Measurements from ENCODE around the gene VSX1.

The VSX1 gene

DNA sequence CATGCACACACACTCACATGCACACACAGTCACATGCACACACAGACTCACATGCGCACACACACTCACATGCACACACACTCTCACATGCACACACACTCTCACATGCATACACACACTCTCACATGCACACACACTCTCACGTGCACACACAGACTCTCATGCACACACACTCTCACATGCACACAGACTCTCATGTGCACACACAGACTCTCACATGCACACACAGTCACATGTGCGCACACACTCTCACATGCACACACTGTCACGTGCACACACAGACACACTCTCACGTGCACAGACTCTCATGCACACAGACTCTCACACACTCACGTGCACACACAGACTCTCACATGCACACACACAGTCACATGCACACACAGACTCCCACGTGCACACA lies 36.6 kb upstream of the VSX1 start:
- Histone ChIP-seq H3K27ac (ENCODE audit: low read depth, low read length) (no peak overlapping the region), H3K9me3 (ENCODE audit: control insufficient read depth in 5 of 5, low read length in 5 of 5) (peaks cover 0 to 3% (median 0%) of the 10 kb centered on the region in 5 donors), H3K4me3 (ENCODE audit: low read depth in 1 of 5, low read length in 5 of 5) (no peak overlapping the region), H3K36me3 (ENCODE audit: control insufficient read depth in 5 of 5, insufficient read depth in 5 of 5, low read length in 5 of 5) (no peaks in the 10 kb centered on the region), H3K4me1 (ENCODE audit: control insufficient read depth in 5 of 5, insufficient read depth in 5 of 5, low read length in 5 of 5) (peaks cover 0 to 4% (median 0%) of the 10 kb centered on the region in 5 donors), H3K9ac (ENCODE audit: low read length in 5 of 5) (no peak overlapping the region), H3K27me3 (ENCODE audit: control insufficient read depth in 5 of 5, insufficient read depth in 4 of 5, low read length in 5 of 5) (peaks cover 0 to 7% (median 0%) of the 10 kb centered on the region in 5 donors)

DNA sequence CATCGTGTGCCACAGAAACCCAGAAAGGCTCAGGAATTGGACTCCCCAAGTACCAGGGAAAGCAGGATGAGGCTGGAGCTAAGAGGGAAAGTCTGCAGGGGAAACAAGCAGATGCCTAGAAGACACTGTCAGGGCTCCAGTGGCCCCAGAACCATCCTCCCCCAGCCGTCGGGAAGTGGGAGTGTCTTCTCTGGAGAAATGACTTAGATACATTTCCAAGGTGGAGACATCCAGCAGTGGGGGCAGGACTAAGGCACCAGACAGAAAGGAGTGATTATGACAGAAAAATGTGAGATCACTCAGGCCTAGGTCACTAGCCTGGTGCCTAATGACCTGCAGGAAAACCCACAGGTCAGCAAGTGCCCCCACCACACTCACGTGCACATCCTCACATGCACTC lies 36.0 kb upstream of the VSX1 start:
- peaks cover 0 to 3% (median 0%) of the 10 kb centered on the region in 5 donors for H3K9me3 ChIP-seq (ENCODE audit: control insufficient read depth in 5 of 5, low read length in 5 of 5)
- no peak overlapping the region for H3K4me3 ChIP-seq (ENCODE audit: low read depth in 1 of 5, low read length in 5 of 5)
- H3K27me3 ChIP-seq (ENCODE audit: control insufficient read depth in 5 of 5, insufficient read depth in 4 of 5, low read length in 5 of 5), result peaks cover 0 to 7% (median 0%) of the 10 kb centered on the region in 5 donors
- no peaks in the 10 kb centered on the region for H3K36me3 ChIP-seq (ENCODE audit: control insufficient read depth in 5 of 5, insufficient read depth in 5 of 5, low read length in 5 of 5)
- peaks cover 0 to 4% (median 0%) of the 10 kb centered on the region in 5 donors for H3K4me1 ChIP-seq (ENCODE audit: control insufficient read depth in 5 of 5, insufficient read depth in 5 of 5, low read length in 5 of 5)
- no peak overlapping the region for H3K9ac ChIP-seq (ENCODE audit: low read length in 5 of 5)
- H3K27ac ChIP-seq (ENCODE audit: low read depth, low read length), result no peak overlapping the region

- Histone ChIP-seq H3K27ac (ENCODE audit: low read depth, low read length) (no peak overlapping the region), H3K9ac (ENCODE audit: low read length in 5 of 5) (no peak overlapping the region), H3K27me3 (ENCODE audit: control insufficient read depth in 5 of 5, insufficient read depth in 4 of 5, low read length in 5 of 5) (peaks cover 0 to 7% (median 0%) of the 10 kb centered on the region in 5 donors), H3K36me3 (ENCODE audit: control insufficient read depth in 5 of 5, insufficient read depth in 5 of 5, low read length in 5 of 5) (no peaks in the 10 kb centered on the region), H3K4me1 (ENCODE audit: control insufficient read depth in 5 of 5, insufficient read depth in 5 of 5, low read length in 5 of 5) (peaks cover 0 to 4% (median 0%) of the 10 kb centered on the region in 5 donors), H3K4me3 (ENCODE audit: low read depth in 1 of 5, low read length in 5 of 5) (no peak overlapping the region), H3K9me3 (ENCODE audit: control insufficient read depth in 5 of 5, low read length in 5 of 5) (peaks cover 0 to 3% (median 0%) of the 10 kb centered on the region in 5 donors)
Observed at GRCh38 chr20:25116739-25117458, 35.0 kb upstream of the VSX1 start.

GRCh38 chr20:25103526-25103925 lies 21.6 kb upstream of the VSX1 start:
- no peaks in the 10 kb centered on the region for H3K9me3 ChIP-seq (ENCODE audit: control insufficient read depth in 5 of 5, low read length in 5 of 5)
- no peak overlapping the region for H3K9ac ChIP-seq (ENCODE audit: low read length in 5 of 5)
- peaks cover 3 to 11% (median 5%) of the 10 kb centered on the region in 5 donors for H3K27me3 ChIP-seq (ENCODE audit: control insufficient read depth in 5 of 5, insufficient read depth in 4 of 5, low read length in 5 of 5)
- H3K4me3 ChIP-seq (ENCODE audit: low read depth in 1 of 5, low read length in 5 of 5), result no peak overlapping the region
- H3K36me3 ChIP-seq (ENCODE audit: control insufficient read depth in 5 of 5, insufficient read depth in 5 of 5, low read length in 5 of 5), result no peaks in the 10 kb centered on the region
- H3K27ac ChIP-seq (ENCODE audit: low read depth, low read length), result no peak overlapping the region
- H3K4me1 ChIP-seq (ENCODE audit: control insufficient read depth in 5 of 5, insufficient read depth in 5 of 5, low read length in 5 of 5), result no peaks in the 10 kb centered on the region

DNA sequence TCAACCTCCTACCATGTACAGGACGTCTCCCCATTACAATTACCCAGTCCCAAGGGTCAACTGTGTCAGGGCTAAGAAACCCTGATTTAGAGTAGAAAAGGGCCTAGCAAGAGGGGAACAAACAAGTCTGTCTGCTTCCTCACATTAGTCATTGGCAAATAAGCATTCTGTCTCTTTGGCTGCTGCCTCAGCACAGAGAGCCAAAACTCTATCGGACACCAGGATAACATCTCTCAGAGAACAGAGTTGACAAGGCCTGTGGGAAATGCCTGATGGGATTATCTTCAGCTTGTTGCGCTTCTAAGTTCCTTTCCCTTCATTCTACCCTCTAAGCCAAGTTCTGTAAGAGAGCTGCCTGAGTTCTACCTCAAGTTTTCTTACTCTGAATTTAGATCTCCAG lies 19.0 kb upstream of the VSX1 start:
- Histone ChIP-seq H3K27me3 (ENCODE audit: control insufficient read depth in 5 of 5, insufficient read depth in 4 of 5, low read length in 5 of 5) (peaks cover 3 to 11% (median 5%) of the 10 kb centered on the region in 5 donors), H3K4me1 (ENCODE audit: control insufficient read depth in 5 of 5, insufficient read depth in 5 of 5, low read length in 5 of 5) (no peaks in the 10 kb centered on the region), H3K36me3 (ENCODE audit: control insufficient read depth in 5 of 5, insufficient read depth in 5 of 5, low read length in 5 of 5) (no peaks in the 10 kb centered on the region), H3K9ac (ENCODE audit: low read length in 5 of 5) (no peak overlapping the region), H3K27ac (ENCODE audit: low read depth, low read length) (no peak overlapping the region), H3K9me3 (ENCODE audit: control insufficient read depth in 5 of 5, low read length in 5 of 5) (no peaks in the 10 kb centered on the region), H3K4me3 (ENCODE audit: low read depth in 1 of 5, low read length in 5 of 5) (no peak overlapping the region)

- Histone ChIP-seq H3K9ac (ENCODE audit: low read length in 5 of 5) (no peak overlapping the region), H3K9me3 (ENCODE audit: control insufficient read depth in 5 of 5, low read length in 5 of 5) (no peaks in the 10 kb centered on the region), H3K4me1 (ENCODE audit: control insufficient read depth in 5 of 5, insufficient read depth in 5 of 5, low read length in 5 of 5) (no peaks in the 10 kb centered on the region), H3K27me3 (ENCODE audit: control insufficient read depth in 5 of 5, insufficient read depth in 4 of 5, low read length in 5 of 5) (peaks cover 3 to 9% (median 5%) of the 10 kb centered on the region in 5 donors), H3K27ac (ENCODE audit: low read depth, low read length) (no peak overlapping the region), H3K4me3 (ENCODE audit: low read depth in 1 of 5, low read length in 5 of 5) (no peak overlapping the region), H3K36me3 (ENCODE audit: control insufficient read depth in 5 of 5, insufficient read depth in 5 of 5, low read length in 5 of 5) (no peaks in the 10 kb centered on the region)
Observed at GRCh38 chr20:25099601-25100140, 17.7 kb upstream of the VSX1 start.

GRCh38 chr20:25097498-25097897 lies 15.6 kb upstream of the VSX1 start:
- no peaks in the 10 kb centered on the region for H3K4me1 ChIP-seq (ENCODE audit: control insufficient read depth in 5 of 5, insufficient read depth in 5 of 5, low read length in 5 of 5)
- H3K27ac ChIP-seq (ENCODE audit: low read depth, low read length), result no peak overlapping the region
- H3K36me3 ChIP-seq (ENCODE audit: control insufficient read depth in 5 of 5, insufficient read depth in 5 of 5, low read length in 5 of 5), result no peaks in the 10 kb centered on the region
- no peak overlapping the region for H3K9ac ChIP-seq (ENCODE audit: low read length in 5 of 5)
- no peak overlapping the region for H3K4me3 ChIP-seq (ENCODE audit: low read depth in 1 of 5, low read length in 5 of 5)
- H3K9me3 ChIP-seq (ENCODE audit: control insufficient read depth in 5 of 5, low read length in 5 of 5), result no peaks in the 10 kb centered on the region
- H3K27me3 ChIP-seq (ENCODE audit: control insufficient read depth in 5 of 5, insufficient read depth in 4 of 5, low read length in 5 of 5), result no peaks in the 10 kb centered on the region

DNA sequence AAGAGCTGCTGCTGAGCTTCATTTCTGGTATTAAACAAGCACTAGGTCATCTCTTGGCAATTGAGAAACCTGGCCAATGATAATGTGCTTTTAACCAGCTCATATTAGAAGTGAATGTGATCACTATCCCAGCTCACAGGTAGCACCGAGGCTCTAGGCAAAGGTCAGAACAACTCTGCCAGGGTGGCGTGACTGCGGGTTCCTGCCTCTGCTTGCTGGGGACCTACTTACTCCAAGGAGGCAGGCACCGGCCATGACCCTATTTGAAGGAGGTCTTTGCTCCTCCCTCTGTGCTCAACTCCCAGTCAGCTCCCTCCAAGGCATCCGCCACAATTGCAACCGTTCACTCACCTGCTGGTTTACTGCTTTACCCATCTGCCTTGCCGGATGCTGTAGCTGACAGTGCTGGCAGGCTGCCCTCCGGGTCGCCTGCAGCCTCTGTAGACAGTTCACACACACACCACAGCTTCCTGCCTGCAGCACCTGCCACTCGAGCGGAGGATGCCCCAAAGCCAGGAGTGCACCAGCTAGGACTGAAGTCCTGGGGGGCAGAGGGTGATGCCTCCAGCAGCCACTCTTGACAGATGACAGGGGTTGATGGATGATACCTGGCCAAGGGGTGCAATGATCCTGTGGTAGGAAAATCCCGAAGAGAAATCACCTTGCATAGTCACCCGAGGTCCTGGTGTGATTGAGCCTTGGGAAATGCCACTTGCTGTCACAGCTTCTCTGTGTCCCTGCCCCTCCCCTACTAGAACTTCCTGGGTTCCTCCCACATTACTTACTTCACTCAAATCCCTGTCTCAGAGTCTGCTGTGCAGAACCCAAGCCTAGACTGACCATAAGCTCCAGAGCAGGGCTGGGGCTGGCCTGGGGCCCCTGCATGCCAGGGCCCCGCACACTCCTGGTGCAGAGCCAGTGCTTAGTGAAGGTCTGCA lies 8.8 kb upstream of the VSX1 start:
- Histone ChIP-seq H3K27me3 (ENCODE audit: control insufficient read depth in 5 of 5, insufficient read depth in 4 of 5, low read length in 5 of 5) (peaks cover 18 to 33% (median 29%) of the 10 kb centered on the region in 5 donors), H3K27ac (ENCODE audit: low read depth, low read length) (no peak overlapping the region), H3K9me3 (ENCODE audit: control insufficient read depth in 5 of 5, low read length in 5 of 5) (no peaks in the 10 kb centered on the region), H3K4me1 (ENCODE audit: control insufficient read depth in 5 of 5, insufficient read depth in 5 of 5, low read length in 5 of 5) (no peaks in the 10 kb centered on the region), H3K36me3 (ENCODE audit: control insufficient read depth in 5 of 5, insufficient read depth in 5 of 5, low read length in 5 of 5) (no peaks in the 10 kb centered on the region), H3K9ac (ENCODE audit: low read length in 5 of 5) (no peak overlapping the region), H3K4me3 (ENCODE audit: low read depth in 1 of 5, low read length in 5 of 5) (no peak overlapping the region)

GRCh38 chr20:25089662-25090061 lies 7.7 kb upstream of the VSX1 start:
- H3K4me1 ChIP-seq (ENCODE audit: control insufficient read depth in 5 of 5, insufficient read depth in 5 of 5, low read length in 5 of 5), result peaks cover 0 to under 1% (median 0%) of the 10 kb centered on the region in 5 donors
- H3K36me3 ChIP-seq (ENCODE audit: control insufficient read depth in 5 of 5, insufficient read depth in 5 of 5, low read length in 5 of 5), result no peaks in the 10 kb centered on the region
- peaks cover 28 to 43% (median 39%) of the 10 kb centered on the region in 5 donors for H3K27me3 ChIP-seq (ENCODE audit: control insufficient read depth in 5 of 5, insufficient read depth in 4 of 5, low read length in 5 of 5)
- H3K4me3 ChIP-seq (ENCODE audit: low read depth in 1 of 5, low read length in 5 of 5), result no peak overlapping the region
- no peaks in the 10 kb centered on the region for H3K9me3 ChIP-seq (ENCODE audit: control insufficient read depth in 5 of 5, low read length in 5 of 5)
- no peak overlapping the region for H3K27ac ChIP-seq (ENCODE audit: low read depth, low read length)
- no peak overlapping the region for H3K9ac ChIP-seq (ENCODE audit: low read length in 5 of 5)

- Histone ChIP-seq H3K27me3 (ENCODE audit: control insufficient read depth in 5 of 5, insufficient read depth in 4 of 5, low read length in 5 of 5) (peaks cover 34 to 48% (median 44%) of the 10 kb centered on the region in 5 donors), H3K27ac (ENCODE audit: low read depth, low read length) (no peak overlapping the region), H3K9me3 (ENCODE audit: control insufficient read depth in 5 of 5, low read length in 5 of 5) (no peaks in the 10 kb centered on the region), H3K9ac (ENCODE audit: low read length in 5 of 5) (no peak overlapping the region), H3K4me3 (ENCODE audit: low read depth in 1 of 5, low read length in 5 of 5) (no peak overlapping the region), H3K4me1 (ENCODE audit: control insufficient read depth in 5 of 5, insufficient read depth in 5 of 5, low read length in 5 of 5) (peaks cover 0 to 6% (median 0%) of the 10 kb centered on the region in 5 donors), H3K36me3 (ENCODE audit: control insufficient read depth in 5 of 5, insufficient read depth in 5 of 5, low read length in 5 of 5) (no peaks in the 10 kb centered on the region)
Observed at GRCh38 chr20:25089096-25089495, 7.2 kb upstream of the VSX1 start.
